Activated CD8-positive, alpha-beta memory T cell treated with anti-CD3 and anti-CD28 coated beads for 4 hours (primary cell): ENCODE measurements around the gene MCRIP1.

ENCODE experiments used
- DNase-seq, 2 donors: peaks; one replicate each; pipeline ENCODE4 v3.0.0-alpha.2; 2020; ENCODE audit warnings: low read depth in 2 of 2

MCRIP1 gene

DNA sequence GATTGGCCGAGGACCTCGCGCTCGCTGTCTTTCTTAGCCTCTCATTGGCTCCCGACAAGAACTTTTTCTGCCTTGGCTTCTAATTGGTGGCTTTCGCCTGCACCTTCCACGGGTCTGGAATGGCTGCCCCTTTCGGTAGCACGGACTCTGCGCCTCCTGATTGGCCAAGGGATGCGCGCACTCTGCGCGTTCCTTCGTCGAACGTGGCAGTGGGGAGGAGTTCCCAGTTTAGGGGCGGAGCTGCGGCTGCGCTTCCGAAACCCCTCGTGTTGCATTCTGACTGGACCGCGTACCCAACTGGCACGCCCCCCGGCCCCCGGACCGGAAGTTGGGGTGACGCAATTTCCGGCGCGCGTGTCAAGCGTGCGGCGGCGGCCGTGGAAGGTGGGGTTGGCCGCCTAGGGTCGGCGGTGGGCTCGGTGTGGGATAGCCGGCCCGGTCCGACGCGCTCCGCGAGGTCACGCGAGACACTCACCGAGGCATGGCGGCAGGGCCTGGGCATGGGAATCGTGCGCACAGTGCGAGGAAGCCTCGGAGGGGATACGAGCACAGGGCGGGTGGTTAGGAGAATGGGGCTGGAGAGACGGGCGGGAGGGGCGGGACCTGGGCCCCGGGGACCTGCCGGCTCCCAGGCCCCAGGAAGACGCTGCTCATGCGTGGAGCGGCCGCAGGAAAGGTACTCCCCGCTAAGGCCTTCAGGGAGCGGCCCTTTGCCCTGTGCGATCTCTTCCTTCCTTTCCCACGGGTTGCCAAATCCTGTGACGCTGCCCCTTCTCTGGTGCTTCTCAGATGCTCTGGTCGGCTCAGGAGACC lies 27.9 kb upstream of the MCRIP1 start:
- DNase-seq = peak; percentile 97 to 99

DNA sequence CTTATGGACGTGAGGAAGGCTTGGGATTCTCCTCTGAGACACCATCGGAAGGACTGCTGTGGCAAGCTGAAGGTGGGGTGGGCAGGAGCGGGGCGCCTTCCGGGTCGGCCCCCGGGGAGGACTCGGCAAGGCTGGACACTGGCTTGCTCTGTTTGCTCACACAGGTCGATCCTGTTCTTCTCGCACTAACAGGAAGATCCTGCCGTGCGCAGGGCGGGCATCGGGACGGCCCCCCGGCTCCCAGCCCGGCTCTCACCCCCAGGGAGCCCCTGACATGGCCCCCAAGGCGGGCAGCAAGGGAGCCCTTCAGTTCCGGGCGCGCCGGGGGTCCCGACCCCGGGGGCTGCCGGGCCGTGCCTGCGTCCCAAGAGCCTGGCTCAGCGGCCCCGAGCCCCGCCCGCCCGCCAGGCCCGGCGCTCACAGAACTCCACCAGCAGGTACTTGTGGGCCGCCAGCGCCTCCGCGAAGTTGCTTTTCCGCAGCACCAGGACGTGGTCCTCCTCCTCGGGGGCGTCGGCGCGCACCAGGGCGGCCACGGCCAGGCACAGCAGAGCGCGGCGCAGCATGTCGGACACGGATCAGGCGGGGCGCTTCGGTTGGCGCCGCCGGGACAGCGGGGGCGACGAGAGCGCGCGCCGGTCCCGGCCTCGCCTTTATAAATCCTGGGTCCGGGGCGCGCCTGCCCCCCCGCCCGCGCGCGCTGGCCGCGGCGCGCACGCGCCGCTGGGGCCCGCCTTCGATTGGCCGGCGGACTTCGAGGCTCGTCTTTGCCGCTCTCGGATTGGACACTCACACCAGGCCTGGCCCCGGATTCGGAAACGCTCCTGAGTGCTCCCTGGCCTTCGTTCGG lies 27.0 kb upstream of the MCRIP1 start, which contains the start of gene P4HB:
Gene P4HB (minus strand): TSS at position 630 of the 850 bp plus-strand sequence. CDS start 64 bp downstream, at position 566.
- peak in 1 of 2 donors; percentile 93 for DNase-seq

DNA sequence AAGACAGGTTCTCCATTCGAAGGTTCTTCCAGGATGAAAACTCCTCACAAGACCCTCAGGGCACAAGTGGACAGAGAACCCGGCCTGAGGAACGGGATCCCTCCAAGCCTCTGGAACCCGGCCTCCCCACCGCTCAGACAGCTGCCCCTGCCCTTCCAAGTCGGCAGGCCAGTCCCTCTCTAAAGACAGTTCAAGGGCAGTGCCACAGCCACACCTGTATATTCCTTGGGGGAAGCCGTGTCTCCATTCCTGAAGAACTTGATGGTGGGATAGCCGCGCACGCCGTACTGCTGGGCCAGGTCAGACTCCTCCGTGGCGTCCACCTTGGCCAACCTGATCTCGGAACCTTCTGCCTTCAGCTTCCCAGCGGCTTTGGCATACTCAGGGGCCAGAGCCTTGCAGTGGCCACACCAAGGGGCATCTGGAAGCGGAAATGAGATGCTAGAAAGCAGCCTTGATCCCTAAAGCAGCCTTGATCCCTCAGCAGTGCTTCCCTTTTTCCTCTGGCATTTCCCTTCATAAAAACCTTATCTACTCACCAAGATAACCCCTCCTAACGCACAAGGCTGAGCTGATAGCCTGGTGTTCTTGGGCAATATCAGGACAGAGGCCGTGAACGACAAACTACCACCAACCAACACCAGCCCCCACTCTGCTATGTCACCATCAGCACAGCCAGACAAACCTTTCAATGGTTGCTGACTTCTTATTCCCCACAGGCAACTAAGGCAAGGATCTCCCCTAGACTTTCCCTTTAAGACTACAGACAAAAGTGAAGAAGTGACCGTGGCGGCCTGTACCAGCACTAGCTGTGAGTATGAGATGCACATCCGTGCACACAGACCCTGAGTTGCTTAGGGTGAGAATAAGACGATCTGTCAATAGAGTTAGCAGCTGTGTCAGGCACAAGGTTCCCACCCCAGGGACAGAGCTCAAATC lies 26.1 kb upstream of the MCRIP1 start:
- DNase-seq = no peak

DNA sequence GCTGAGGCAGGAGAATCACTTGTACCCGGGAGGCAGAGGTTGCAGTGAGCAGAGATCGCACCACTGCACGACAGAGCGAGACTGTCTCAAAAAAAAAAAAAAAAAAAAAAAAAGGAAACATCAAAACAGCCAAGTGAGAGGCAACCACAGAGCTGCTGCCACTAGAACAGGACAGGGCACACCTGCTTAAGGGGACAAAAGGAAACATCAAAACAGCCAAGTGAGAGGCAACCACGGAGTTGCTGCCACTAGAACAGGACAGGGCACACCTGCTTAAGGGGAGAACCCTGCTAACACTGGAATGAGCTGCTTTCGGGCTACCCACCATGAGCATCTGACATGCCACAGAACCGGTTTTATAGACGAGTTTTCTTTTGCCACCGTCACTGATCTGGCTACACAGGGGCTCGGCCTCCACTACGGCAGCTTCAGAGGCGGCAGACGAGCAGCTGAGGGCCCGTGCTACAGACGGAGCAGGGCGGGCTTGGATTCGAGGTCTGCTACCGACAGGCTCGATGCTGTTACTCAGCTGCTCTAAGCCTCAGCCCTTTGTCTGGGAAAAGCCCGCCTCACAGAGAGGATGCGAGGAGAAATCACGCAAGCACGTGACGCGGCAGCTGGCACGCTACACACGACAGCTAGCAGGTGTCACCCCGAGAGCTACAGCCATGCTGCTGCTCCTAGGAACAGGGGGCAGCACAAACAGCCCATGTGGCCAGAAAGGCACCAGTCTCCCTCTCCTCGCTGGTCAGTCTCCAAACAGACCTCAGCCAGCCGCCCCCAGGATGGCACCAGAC lies 25.3 kb upstream of the MCRIP1 start:
- DNase-seq = no peak

DNA sequence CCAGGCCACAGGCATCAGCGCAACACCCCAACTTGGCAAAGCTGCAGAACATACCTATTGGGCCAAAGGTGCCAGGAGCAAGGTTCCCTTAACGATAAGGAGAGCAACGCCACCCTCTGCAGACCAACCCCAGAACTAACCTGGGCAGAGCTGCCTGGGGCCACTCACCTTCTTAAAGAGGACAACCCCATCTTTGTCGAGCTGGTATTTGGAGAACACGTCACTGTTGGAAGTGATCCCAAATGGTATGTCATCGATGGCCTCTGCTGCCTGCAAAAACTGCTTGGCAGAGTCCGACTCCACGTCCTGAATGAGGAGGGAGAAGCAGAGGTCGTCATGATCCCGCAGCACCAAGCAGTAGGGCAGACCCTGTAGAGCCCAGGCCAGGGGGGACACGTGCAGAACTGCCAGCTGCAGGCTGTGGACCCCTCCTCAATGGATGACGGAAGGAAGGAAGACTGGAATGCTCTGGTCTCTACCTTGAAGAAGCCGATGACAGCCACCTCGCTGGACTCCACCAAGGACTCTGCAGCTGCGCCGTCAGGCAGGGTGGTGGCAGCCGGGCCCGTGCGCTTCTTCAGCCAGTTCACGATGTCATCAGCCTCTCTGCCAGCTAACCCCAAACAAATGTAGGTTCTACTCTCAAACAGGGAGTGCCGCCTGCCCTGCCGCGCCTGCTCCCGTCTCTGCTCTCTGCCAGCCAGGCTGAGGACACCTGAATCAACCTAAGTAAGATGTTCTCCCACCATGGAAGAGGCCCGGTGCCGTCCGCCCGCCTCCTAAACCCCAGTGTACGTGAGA lies 22.1 kb upstream of the MCRIP1 start:
- no peak for DNase-seq

DNA sequence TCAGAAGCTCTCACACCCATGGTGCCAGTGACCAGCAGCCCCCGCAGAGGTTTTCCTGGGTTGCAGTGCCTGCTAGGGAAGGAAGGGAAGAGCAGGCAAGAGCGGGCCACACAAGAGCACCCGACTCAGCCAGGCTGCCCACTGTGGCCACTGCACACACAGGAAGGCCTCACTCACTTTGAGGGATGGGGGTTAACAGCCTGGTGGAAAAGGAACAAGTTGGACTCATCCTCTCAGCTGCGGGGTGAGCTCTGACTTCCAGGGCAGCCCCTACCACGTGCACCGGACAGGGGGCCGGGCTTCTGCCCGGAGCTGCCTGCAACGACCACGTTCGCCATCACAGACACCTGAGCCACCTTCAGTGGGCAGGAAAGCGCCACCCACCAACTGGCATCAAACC lies 19.1 kb upstream of the MCRIP1 start:
- DNase-seq = no peak

- DNase-seq = no peak
Observed at GRCh38 chr17:81851423-81851822, 18.3 kb upstream of the MCRIP1 start.

DNA sequence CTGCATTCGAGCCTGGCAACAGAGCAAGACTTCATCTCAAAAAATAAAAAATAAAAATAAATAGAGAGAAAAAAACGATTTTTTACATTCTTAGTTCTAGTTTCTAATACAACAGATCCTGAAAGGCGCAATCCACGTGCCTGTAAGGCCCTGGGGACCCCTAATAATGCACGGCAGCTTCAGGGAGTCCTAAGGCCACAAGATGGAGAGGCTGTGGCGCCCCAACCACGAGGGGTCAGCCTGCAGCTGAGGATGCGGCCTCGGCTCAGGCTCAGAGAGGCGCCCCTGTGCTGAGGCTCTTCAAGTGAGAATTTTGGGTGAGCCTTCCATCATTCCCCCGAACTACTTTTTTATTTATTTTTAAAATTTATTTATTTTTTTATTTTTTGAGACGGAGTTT lies 16.4 kb upstream of the MCRIP1 start:
- no peak for DNase-seq

DNA sequence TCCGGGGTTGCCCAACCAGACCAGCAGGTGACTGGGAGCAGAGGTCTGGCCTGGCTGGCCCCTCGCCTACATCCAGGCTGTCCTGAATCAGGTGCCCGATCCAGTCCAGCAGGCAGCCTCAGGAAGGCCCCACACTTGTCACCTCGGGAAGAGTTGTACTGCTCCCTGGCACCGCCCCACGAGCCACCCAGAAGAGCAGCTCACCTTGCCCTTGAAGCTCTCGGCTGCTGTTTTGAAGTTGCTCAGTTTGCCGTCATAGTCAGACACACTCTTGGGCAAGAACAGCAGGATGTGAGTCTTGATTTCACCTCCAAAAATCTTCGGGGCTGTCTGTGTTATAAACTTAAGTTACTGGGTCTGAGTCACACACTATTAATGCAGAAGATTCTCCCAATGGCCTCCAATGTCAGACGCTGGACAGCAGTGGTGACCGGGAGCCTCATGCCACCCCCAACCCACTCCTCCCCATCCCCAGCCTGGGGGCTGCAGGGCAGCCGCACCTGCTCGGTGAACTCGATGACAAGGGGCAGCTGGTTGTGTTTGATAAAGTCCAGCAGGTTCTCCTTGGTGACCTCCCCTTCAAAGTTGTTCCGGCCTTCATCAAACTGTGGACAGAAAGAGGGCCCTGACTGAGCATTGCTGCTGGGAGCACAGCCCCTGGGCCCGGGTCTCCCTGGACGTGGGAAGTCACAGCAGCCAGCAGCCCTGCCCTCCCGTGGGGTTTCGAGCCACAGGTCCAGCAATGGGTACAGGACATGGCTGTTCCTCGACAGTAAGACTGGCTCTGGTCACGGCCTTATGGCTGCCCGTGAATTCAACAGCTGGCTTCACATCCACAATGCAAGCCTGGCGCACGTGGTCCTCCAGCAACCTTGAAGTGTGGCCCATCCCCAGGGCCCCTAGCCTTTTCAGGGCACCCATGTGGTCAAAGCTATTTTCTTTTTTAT lies 13.9 kb upstream of the MCRIP1 start:
- DNase-seq = no peak

- DNase-seq = no peak
Observed at GRCh38 chr17:81845881-81846742, 13.0 kb upstream of the MCRIP1 start.

DNA sequence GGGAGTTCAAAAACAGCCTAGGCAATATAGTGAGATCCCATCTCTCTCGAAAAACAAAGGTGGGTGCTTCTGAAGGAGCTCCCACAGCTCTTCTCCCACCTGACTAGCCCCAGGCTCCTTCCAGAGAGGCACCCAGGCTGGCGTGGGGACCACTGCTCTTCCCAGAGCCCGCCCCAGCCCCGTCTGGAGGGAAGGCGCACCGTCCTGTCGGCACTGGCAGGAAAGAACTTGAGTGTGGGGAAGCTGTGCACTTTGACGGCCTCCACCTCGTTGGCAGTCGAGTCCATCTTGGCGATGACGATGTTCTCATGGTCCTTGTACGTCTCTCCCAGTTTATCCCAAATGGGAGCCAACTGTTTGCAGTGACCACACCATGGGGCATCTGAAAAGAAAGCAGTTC lies 12.3 kb upstream of the MCRIP1 start:
- no peak for DNase-seq

- no peak for DNase-seq
Observed at GRCh38 chr17:81844887-81845286, 11.8 kb upstream of the MCRIP1 start.

DNA sequence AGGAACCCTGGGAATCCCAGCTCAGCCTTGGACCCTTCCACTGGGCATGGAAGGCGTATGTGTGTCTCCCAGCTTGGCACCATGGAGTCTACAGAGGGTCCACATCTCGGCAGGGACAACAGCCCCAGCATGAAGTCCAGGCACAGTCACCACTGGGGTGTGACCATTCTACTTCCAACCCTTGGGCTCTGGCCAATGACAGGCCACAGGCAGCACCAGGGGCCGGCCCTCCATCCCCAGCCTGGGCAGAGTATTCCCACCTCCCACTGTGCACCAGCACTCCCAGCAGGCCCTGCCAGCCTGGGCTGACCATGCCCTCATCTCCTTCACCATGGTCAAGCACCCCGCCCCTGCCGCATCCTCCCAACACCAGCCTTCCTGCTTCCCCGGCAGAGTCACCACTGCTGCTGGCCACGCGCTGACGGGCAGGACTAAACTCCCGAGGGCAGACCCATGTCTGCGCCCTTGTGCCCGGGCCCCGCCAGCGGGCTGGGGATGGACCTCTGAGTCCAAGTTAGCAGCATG lies 11.3 kb upstream of the MCRIP1 start:
- no peak for DNase-seq

GRCh38 chr17:81843713-81844326 lies 10.7 kb upstream of the MCRIP1 start:
- no peak for DNase-seq

GRCh38 chr17:81842725-81843504 lies 9.8 kb upstream of the MCRIP1 start:
- DNase-seq = no peak

- no peak for DNase-seq
Observed at GRCh38 chr17:81842378-81842724, 9.3 kb upstream of the MCRIP1 start.

GRCh38 chr17:81841866-81842265 lies 8.8 kb upstream of the MCRIP1 start:
- no peak for DNase-seq
